NCI-H2196 (cell line): ENCODE measurements around the gene GPR160.
A peak's percentile ranks its signal among the peaks of the same experiment; 100 is the strongest.
"Not testable (repeated sequence)": the region's sequence is repeated elsewhere in the genome, so short reads cannot be mapped to it uniquely, and the experiment has no call there.

Source experiments
- DNase-seq: peaks from one replicate; lab custom pipeline; 2025; ENCODE audit not compliant: unreplicated experiment; lab: John Stamatoyannopoulos, UW

GPR160 gene, protein sequence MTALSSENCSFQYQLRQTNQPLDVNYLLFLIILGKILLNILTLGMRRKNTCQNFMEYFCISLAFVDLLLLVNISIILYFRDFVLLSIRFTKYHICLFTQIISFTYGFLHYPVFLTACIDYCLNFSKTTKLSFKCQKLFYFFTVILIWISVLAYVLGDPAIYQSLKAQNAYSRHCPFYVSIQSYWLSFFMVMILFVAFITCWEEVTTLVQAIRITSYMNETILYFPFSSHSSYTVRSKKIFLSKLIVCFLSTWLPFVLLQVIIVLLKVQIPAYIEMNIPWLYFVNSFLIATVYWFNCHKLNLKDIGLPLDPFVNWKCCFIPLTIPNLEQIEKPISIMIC

DNA sequence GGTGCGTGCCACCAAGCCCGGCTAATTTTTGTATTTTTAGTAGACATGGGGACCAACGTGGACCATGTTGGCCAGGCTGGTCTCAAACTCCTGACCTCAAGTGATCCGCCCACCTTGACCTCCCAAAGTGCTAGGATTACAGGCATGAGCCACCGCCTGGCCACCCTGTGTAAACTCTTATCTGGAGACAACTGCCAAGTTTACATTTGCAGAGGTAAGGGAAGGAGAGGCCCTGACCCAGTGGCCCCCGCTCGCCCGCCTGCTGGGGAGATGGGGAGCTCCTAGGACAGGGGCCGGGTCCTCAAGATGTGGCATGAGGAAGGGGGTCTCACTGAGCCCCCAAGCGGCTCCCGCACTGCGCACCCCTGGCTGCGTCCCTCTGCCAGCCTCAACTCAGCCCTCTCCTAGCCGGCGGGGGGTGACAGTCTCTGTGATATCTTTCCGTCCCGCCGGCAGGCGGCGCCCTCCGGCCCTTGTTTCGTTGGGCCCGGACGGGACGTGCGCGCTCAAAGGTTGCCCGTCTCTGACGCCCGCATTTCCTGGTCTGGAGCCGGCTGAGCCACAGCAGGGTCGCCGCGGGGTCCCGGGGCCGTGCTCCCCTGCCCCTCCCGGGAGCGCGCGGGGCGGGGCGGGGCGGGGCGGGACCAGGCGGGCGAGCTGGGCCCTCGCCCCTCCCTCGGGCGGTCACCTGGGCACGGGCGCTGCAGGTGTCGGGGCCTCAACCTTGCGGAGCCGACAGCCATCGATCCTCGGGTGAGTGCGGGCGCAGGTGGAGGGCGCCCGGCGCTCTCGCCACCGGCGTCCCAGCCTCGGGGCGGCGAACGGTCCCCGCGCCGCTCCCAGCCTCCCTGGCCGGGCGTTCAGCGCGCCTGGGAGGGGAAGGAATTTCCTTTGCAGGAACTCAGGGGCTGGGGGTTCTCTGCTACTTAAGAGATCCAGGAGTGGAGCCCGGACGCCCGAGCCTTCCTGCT is at the start of gene GPR160:
TSS of gene GPR160 (plus strand) at position 533 of the 971 bp plus-strand sequence. CDS start 45,978 bp downstream, outside the sequence.
- DNase-seq, result peak; percentile 90

DNA sequence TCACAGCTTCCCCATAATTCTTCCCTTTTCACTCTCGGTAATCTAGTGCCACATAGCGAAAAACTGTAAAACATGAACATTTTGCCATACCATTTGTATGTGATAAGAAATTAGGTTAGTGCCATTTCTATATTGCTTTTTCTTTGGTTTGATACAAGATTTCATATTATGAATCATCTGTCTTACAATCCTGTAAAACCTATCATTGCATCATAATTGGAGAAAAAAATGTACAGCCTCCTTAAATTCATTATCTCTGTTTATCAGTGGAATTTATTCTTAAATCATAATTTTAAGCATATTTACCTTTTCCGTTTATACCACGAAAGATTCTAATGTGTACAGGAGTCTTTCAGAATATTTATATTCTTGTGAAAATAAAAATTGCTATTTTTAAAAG is 47.4 kb upstream of the GPR160 start:
- no peak for DNase-seq

DNA sequence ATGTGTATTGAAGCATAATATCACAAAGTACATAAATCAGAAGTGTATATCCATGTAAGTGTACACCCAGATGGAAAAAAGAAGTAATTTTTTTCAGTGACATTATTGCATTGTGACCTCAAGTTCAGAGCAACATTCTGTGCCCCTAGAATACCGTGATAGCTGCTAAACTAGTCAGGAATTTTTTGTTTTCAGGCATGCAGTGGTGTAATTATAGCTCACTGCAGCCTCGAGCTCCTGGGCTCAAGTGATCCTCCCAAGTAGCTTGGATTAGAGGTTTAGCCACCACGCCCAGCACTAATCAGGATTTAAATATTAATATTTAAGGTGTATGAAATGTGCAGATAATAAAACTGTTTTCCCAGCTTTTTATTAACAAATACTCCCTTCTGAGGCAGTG is 45.6 kb upstream of the GPR160 start:
- no peak for DNase-seq

DNA sequence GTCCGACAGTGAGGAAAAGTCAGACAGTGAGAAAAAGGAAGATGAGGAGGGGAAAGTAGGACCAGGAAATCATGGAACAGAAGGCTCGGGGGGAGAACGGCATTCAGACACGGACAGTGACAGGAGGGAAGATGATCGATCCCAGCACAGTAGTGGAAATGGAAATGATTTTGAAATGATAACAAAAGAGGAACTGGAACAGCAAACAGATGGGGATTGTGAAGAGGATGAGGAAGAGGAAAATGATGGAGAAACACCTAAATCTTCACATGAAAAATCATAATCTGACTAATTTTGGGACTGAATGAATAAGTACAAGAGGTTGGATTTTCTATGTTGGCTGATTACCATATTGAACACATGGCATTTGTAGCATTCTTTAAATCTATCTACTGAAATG is 45.0 kb upstream of the GPR160 start:
- no peak for DNase-seq

DNA sequence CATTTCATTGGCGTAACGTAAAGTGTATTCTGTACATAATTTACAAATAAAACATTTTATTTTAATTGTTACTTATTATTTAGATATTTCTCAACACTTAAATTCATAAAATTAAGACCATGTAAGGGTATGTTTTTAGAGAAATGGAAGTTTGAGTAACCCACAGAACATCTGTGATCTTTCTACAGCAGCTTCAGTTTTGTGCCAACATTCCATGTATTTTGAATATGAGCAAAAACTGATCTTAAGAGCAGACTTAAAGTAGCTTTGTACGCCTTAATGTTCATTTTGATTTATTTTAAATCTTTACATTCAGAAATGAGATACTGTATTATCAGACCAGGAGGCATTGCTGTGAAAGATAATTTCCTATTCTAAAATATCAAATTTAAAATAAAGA is 44.0 kb upstream of the GPR160 start:
- DNase-seq, result no peak

DNA sequence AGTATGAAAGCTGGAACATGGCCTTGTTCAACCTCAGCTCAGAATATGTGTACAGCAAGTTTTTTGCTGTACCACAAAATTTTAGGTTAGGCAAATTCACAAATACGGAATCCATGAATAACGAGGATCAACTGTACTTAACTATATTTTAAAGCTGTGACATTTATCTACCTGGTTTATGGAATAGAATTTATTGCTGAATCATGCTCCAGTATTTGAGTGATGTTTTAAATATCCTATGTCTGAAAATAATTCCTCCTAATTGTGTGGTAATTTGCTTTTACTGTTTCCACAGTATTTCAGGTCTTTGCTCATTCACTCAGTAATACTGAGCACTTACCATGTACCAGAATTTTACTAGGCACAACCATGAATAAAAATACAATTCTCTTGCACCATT is 41.7 kb upstream of the GPR160 start:
- no peak for DNase-seq

DNA sequence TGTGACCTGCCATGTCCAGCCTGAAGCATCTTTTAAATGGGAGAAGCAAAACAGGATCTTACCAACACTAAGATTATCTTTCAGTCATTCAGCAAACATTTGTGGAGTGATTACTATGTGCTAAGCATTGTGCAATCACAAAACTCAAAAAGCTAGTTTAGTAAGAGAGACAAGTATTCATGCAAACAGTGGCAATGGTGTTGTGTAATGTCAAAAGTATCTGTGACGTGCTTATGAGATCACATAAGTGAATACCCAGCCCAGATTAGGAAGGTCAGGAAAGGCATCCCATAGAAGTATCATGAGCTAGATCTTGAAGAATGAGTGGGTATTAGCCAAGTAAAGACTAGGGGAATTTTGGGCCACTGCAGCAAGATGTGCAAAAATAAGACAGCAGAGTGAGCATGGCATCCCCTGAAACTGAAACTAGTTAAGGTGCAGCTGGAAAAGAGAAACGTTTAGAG is 39.1 kb upstream of the GPR160 start:
- DNase-seq, result no peak

DNA sequence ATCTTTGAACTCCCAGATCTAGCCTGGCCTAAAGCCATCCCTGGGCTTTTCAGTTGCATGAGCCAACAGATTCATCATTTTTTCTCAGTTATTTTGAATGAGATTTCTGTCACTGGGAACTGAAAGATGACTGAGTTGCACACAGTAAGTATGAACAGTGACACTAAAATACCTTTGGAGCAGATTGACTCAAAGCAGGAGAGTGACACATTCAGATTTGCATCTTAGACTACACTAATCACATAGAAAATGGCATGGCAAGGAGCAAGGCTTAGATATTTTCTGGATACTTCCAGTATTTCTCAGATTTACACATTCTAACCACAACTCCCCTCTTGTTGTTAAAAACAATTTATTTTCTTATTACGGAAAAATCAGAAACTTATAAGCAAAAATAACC is 38.4 kb upstream of the GPR160 start:
- no peak for DNase-seq

DNA sequence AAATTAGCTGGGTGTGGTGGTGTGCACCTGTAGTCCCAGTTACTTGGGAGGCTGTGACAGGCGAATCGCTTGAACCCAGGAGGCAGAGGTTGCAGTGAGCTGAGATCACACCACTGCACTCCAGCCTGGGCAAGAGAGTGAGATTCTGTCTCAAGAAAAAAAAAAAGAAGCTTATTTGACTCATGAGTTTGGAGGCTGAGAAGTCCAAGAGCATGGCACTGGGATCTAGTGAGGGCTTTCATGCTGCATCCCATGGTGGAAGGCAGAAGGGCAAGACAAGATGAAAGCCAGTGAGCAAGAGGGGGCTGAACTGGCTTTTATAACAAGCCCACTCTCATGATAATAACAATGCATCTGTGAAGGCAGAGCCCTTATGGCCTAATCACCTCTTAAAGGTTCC is 37.7 kb upstream of the GPR160 start:
- no peak for DNase-seq

DNA sequence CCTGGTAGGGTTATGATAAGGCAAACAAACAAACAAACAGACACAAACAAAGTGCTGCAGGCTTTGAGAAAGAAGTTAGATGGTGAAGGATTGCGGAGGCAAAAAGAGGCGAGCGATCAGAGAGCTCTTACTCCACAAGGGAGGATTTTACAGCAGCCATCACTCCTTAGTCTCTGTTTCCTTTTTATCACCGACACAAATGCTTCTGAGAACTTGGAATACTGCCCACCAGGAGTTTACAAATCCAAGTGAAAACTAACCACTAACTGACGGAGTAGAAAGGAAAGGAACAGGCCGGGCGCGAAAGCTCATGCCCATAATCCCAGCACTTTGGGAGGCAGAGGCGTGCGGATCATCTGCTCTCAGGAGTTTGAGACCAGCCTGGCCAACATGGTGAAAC is 35.6 kb upstream of the GPR160 start:
- DNase-seq, result no peak

DNA sequence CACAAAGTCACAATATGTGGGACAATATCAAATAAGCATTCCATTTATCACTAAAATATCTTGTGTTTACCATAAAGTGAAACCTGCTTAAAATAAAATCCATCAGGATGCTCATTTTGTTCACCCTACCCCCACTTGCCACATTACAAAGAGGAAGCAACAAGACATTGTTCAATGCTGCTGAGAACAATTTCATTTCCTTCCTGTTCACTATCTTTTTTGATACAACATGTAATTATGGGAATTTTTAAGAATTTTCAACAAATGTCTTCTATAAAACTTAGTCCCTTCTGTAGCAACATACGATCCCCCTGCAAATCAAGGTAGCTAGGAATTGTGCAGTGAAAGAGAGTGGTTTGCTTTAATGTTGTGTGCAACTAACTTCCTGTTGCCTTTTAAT is 34.9 kb upstream of the GPR160 start:
- DNase-seq, result no peak

DNA sequence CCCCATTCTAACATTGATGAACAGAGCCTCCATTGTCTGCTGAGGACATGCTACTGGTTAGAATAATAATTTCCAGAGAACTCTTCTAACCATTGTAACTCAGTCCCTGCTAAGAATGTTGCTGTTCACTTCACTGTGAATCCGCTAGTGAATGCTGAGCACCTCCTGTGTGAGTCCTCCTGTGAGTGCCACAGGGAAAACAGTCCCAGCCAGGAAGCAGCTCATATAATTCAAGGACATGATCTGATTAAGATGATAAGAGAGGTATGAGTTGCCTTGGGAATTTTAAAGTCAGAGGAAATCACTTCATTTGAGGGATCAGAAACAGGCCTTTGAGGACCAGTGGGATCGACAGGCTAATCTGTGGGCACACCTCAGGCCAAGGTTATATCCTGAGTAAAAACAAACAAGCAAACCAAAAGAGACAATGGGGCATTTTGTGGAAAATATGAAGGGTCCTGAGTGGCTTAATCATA is 33.9 kb upstream of the GPR160 start:
- no peak for DNase-seq

DNA sequence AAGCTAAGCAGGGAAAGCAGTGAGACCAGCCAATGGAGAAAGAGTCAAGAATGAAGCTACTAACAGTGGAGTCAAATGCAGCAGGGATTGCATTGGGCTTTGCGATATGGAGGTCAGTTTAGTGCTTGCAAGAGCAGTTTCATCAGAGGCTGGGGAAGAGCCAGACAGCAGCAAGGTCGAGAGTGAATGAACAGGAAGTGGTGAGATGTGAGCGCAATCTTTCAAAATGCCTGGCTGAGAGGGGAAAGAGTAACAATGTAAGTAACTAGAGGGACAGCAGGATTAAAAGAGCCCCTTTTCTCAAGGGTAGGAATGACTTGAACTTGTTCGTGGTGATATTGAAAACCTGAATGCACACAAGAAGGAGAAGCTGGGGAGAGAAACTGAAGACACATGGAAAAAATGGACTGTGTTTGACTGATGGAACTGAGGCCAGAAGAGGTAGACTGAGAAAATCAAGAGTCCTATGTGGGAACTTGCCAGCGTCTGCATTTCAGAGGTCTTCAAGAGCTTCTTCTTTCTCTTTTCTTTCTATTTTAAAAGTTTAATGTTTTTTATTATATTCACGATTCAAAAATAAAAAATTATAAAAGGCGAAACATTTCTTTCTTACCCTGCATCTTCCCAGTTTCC is 30.6 kb upstream of the GPR160 start:
- no peak for DNase-seq

DNA sequence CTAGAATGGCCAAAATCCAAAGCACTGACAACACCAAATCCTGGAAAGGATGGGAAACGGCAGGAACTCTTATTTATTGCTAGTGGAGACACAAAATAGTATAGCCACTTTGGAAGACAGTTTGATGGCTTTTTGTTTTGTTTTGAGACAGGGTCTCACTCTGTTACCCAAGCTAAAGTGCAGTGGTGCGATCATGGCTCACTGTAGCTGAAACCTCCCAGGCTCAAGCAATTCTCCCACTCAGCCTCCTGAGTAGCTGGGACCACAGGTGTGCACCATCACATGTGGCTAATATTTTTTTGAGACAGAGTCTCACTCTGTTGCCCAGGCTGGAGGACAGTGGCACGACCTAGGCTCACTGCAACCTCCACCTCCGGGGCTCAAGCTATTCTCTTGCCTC is 27.3 kb upstream of the GPR160 start:
- no peak for DNase-seq

DNA sequence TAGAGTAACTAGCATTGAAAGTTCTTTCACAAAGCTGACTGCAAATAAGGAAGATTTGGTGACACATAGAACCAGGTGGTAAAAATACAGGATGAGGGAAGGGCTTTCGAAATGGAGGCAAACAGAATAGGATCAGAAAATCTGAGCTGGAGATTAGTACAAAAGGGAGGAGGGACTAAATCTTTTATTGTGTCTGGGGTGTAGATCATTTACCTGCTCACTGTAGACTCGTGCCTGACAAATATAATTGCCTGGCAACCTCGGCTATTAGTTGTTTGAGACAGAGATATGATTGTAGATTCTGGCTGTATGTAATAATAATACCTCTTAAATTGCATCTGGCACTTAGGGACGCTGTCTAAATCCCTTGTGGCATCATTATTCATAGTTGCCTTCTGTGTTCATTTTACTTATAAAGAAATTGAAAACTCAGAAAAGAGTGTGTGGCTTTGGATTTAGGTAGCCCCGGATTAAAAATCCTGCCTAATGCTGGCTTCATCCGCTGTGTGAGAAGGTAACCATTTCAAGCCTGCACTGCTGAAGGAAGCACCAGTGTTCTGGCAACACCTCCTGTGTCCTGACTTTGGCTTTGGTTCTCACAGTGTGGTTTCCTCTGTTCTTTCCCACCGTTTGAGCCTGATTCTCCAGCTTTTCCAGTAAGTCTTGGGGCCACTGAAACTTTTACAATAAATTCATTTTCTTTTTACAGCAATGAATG is 25.0 kb upstream of the GPR160 start:
- DNase-seq, result no peak

DNA sequence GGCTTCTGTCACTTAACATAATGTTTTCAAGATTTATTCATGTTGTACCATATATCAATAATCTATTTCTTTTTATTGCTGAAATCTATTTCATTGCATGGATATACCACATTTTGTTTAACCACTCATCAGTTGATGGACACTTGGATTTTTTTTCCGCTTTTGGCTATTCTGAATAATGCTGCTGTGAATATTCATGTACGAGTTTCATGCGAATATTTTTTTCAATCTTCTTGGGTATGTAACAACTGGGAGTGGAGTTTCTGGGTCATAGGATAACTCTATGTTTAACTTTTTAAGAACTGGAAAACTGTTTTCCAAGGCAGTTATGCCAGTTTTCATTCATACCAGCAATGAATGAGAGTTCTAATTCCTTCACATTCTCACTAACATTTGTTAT is 21.7 kb upstream of the GPR160 start:
- no peak for DNase-seq

DNA sequence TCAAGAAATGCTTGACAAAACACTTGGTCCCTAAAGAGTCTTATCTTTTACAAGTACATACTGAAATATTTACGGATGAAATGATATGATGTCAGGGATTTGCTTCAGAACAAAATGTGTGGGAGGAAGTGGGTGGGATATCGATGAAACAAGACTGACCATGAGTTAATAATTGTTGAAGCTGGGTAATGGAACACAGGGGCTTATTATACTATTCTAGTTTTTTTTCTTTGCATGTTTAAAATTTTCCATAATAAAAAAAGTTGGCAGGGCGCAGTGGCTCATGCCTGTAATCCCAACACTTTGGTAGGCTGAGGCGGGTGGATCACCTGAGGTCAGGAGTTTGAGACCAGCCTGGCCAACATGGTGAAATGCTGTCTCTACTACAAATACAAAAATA is 18.5 kb upstream of the GPR160 start:
- not testable (repeated sequence) for DNase-seq

DNA sequence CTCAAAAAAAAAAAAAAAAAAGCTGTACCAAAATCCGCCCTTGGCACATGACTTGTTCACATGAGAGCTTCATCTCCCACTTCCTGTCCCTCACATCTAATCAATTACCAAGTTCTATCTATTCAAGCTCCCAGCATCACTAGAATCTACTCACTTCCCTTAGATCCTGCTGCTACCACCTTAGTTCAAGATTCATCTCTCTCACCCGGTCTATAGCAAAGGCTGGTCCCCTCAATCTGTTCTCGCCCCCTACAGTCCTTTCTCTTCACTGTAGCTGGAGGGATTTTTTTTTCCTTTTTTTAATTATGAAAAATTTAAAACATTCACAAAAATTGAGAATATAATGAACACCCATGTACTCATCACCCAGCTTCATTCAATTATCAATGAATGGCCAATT is 16.7 kb upstream of the GPR160 start:
- DNase-seq, result no peak

DNA sequence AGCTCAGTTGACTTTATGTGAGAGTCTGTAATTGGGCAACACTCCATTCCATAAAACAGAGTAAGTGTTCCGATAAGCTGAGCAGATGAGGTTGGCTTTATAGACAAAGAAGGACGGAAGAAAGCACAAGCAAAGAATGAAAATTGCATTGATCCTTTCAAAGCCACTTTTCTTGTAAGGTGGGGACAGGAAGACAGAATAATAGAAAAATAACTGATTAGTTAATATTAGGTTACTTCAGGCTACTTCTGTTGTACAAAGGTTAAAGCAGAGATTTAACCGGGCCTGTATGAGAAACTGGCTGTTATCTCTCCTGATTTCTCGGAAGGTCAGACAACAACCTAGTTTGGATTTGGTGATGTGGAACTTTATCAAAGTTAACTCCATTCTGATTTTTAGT is 15.5 kb upstream of the GPR160 start:
- no peak for DNase-seq

DNA sequence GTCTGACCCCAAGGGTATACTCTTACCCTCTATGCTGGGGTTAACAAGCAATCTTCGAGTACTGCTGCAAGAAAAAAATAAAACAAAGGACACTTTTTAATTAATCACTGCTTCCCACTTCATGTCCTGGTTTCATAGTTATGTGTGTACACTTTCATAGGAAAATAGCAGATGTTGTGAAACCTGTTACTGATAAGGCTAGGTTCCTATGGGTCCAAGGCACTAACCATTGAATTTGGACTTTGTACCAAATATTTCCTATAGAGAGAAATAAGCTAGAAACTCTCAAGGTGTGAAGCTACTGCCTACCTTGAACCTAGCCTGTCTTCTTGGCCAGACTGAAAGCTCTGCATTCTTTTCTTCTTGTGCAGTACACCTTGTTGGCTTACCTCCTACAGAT is 14.6 kb upstream of the GPR160 start:
- DNase-seq, result no peak

DNA sequence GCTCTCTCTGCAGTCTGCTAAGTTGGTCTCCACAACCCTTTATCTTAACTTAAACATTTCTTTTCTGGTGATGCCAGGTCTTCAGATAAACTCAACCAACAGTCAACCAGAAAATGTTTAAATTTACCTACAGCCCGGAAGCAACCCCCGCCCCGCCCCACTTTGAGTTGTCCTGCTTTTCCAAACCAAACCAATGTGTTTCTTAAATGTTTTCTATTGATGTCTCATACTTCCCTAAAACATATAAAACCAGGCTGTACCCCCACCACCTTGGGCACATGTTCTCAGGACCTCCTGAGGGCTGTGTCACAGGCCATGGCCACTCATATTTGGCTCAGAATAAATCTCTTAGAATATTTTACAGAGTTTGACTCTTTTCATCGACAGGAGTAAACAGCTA is 13.2 kb upstream of the GPR160 start:
- DNase-seq, result no peak
